Neural progenitor cell (in vitro differentiated cells): ENCODE results near the gene GPR135. TPM values are rescaled to one million over a fixed set of nuclear protein-coding genes. Genes with fewer than 3 reads are reported as not detected.

Experiments used
- DNase-seq: peaks from one replicate; pipeline ENCODE4 v3.0.0-alpha.2; 2016; ENCODE audit warnings: low spot score
- H2AFZ ChIP-seq: fragments of 200-600 bp; sonication (generic); replicated peaks from 2 replicates; pipeline ENCODE4 v1.6.1; 2016; ENCODE audit warnings: antibody characterized with exemption
- H3F3A ChIP-seq: fragments of 200-600 bp; sonication (generic); 2 replicates; pipeline ENCODE4 v1.6.1; 2016; ENCODE audit warnings: antibody characterized with exemption, low read depth
- H3K27ac ChIP-seq: fragments of 200-600 bp; sonication (generic); 2 replicates; pipeline ENCODE4 v1.5.1; 2016; ENCODE audit warnings: mild to moderate bottlenecking
- H3K27me3 ChIP-seq: fragments of 200-600 bp; sonication (generic); 2 replicates; pipeline ENCODE4 v1.6.1; 2016; ENCODE audit warnings: mild to moderate bottlenecking, moderate library complexity
- H3K36me3 ChIP-seq: fragments of 200-600 bp; sonication (generic); 2 replicates; pipeline ENCODE4 v1.5.1; 2016
- H3K4me1 ChIP-seq: fragments of 200-600 bp; sonication (generic); 2 replicates; pipeline ENCODE4 v1.6.1; 2016; ENCODE audit warnings: mixed run types
- H3K4me2 ChIP-seq: fragments of 200-600 bp; sonication (generic); 2 replicates; pipeline ENCODE4 v1.6.1; 2016
- H3K4me3 ChIP-seq: fragments of 200-600 bp; sonication (generic); 2 replicates; pipeline ENCODE4 v1.5.1; 2016
- H3K79me2 ChIP-seq: fragments of 200-600 bp; sonication (generic); 2 replicates; pipeline ENCODE4 v1.6.1; 2016; ENCODE audit warnings: low read depth
- H3K9ac ChIP-seq: fragments of 200-600 bp; sonication (generic); 2 replicates; pipeline ENCODE4 v1.6.1; 2016
- H3K9me3 ChIP-seq: fragments of 200-600 bp; sonication (generic); 2 replicates; pipeline ENCODE4 v1.5.1; 2016; ENCODE audit warnings: low read depth
- H4K20me1 ChIP-seq: fragments of 200-600 bp; sonication (generic); 2 replicates; pipeline ENCODE4 v1.6.1; 2016; ENCODE audit warnings: low read depth
- H3K27ac Mint-ChIP-seq: 3 replicates; pipeline ENCODE4 v1.8.0; 2021; ENCODE audit warnings: mixed read lengths
- H3K27me3 Mint-ChIP-seq: 2 replicates; pipeline ENCODE4 v1.8.0; 2022; ENCODE audit warnings: low read depth, mild to moderate bottlenecking, inconsistent platforms, moderate library complexity, mixed read lengths; ENCODE audit not compliant: insufficient read depth
- H3K36me3 Mint-ChIP-seq: 3 replicates; pipeline ENCODE4 v1.8.0; 2021; ENCODE audit warnings: mixed read lengths
- H3K4me1 Mint-ChIP-seq: 3 replicates; pipeline ENCODE4 v1.8.0; 2021; ENCODE audit warnings: mixed read lengths
- H3K4me3 Mint-ChIP-seq: 3 replicates; pipeline ENCODE4 v1.8.0; 2021; ENCODE audit warnings: mild to moderate bottlenecking, moderate library complexity, mixed read lengths
- H3K9me3 Mint-ChIP-seq: 3 replicates; pipeline ENCODE4 v1.8.0; 2020; ENCODE audit warnings: mixed read lengths
- EZH2 ChIP-seq: fragments of 200-600 bp; sonication (generic); IDR thresholded peaks from 2 replicates; pipeline ENCODE4 v1.6.1; 2017; ENCODE audit warnings: antibody characterized with exemption, mild to moderate bottlenecking, moderate library complexity
- EZH2phosphoT487 ChIP-seq: fragments of 200-600 bp; sonication (generic); IDR thresholded peaks from 2 replicates; pipeline ENCODE4 v1.6.1; 2017; ENCODE audit warnings: antibody characterized with exemption
- total RNA-seq: library from RNA; depleted of rRNA; stranded (reverse); fragments of >200 nt; gene quantifications from 2 replicates; pipeline ENCODE4 v1.2.3, GENCODE V29; 2015; ENCODE audit warnings: low replicate concordance
- TF ChIP-seq, protein P1 (sequence below): fragments of 200-600 bp; sonication (generic); IDR thresholded peaks from 2 replicates; pipeline ENCODE4 v1.5.1; 2017; ENCODE audit warnings: antibody characterized with exemption, mild to moderate bottlenecking

The GPR135 gene
- total RNA-seq, 1 donor from 2014 or later = 3.1 TPM

DNA sequence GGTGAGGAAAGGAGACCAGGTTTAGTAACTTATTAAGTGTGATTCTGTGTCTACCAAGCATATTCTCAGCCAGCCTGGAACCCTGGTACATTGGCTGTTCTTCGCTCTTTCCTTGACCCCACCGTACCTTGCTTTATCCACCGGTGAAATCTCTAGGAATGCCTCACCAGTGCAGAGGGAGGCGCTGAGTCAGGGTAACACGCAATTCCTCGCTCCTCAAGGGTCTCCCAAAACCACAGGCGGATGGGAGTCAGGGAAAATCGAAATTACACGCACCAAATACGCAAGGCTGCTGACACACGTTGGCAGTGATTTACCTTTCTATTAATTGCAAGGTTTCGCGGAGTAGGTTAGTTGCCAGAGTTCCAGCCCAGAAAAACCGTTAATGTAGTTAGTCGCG, 18.2 kb upstream of the GPR135 start:
- Histone ChIP-seq H3K36me3 (peaks cover 11% of the 10 kb centered on the region), H3K9ac (no peak overlapping the region), H3K4me3 (peak overlapping the region; percentile 74), H3K4me1 (peaks cover 10% of the 10 kb centered on the region), H2AFZ (peak overlapping the region; percentile 90), H3K4me2 (peak overlapping the region; percentile 89), H3K9me3 (no peaks in the 10 kb centered on the region), H4K20me1 (peaks cover 34% of the 10 kb centered on the region), H3K27ac (no peak overlapping the region), H3K27me3 (no peaks in the 10 kb centered on the region), H3K79me2 (peaks cover 63% of the 10 kb centered on the region), H3F3A (peaks cover 7% of the 10 kb centered on the region)
- Mint-ChIP-seq H3K36me3 (peaks cover 5% of the 10 kb centered on the region), H3K27me3 (no peaks in the 10 kb centered on the region), H3K4me1 (peaks cover 25% of the 10 kb centered on the region), H3K27ac (peak overlapping the region; percentile 92), H3K9me3 (no peaks in the 10 kb centered on the region), H3K4me3 (peak overlapping the region; percentile 98)
- TF ChIP-seq, protein P1, sequence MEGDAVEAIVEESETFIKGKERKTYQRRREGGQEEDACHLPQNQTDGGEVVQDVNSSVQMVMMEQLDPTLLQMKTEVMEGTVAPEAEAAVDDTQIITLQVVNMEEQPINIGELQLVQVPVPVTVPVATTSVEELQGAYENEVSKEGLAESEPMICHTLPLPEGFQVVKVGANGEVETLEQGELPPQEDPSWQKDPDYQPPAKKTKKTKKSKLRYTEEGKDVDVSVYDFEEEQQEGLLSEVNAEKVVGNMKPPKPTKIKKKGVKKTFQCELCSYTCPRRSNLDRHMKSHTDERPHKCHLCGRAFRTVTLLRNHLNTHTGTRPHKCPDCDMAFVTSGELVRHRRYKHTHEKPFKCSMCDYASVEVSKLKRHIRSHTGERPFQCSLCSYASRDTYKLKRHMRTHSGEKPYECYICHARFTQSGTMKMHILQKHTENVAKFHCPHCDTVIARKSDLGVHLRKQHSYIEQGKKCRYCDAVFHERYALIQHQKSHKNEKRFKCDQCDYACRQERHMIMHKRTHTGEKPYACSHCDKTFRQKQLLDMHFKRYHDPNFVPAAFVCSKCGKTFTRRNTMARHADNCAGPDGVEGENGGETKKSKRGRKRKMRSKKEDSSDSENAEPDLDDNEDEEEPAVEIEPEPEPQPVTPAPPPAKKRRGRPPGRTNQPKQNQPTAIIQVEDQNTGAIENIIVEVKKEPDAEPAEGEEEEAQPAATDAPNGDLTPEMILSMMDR = no peak
- no peak for TF ChIP-seq EZH2phosphoT487
- DNase-seq = no peak

DNA sequence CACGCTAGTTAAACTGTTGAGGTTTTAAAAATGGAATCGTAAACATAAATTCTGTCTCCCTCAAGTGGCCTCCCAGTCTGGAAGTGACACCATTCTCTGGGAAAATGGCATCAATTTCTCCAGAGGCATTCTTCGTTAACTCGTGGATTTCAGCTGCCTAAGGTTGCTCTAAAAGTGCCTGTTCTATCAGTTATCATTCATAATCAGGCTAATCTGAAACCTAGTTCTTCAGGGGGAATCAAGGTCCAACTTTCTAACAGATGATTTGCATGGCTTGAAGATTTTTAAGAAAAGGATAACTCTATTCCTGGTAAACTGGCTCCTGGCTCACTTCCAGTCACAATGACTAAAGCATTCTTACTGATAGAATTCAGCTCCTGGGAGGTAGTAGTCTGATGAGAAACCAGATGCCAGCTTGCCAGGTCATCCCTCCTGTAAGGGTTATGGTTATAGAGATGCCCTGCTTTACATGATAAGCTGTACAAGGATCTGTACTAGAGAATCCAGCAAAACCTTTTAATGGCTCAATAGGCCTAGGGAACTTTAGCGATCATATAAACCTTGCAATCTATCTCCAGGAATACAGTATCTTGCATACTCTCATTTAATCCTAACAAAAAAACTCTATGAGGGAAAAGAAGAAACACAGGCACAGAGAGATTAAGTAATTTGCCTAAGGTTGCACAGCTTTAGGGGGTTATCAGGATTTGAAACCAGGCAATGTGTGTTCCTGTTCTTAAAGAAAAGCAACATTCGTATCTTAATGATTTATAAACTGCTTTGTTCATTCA, 17.6 kb upstream of the GPR135 start:
- no peaks in the 10 kb centered on the region for H3K9me3 Mint-ChIP-seq
- H3K4me3 Mint-ChIP-seq = peak overlapping the region; percentile 98
- H3K79me2 ChIP-seq = peaks cover 57% of the 10 kb centered on the region
- H3K27me3 Mint-ChIP-seq = no peaks in the 10 kb centered on the region
- H3F3A ChIP-seq = peaks cover 7% of the 10 kb centered on the region
- no peak overlapping the region for H3K27ac Mint-ChIP-seq
- H3K36me3 Mint-ChIP-seq = peaks cover 2% of the 10 kb centered on the region
- peaks cover 10% of the 10 kb centered on the region for H3K4me1 ChIP-seq
- no peak overlapping the region for H2AFZ ChIP-seq
- H3K36me3 ChIP-seq = peaks cover 5% of the 10 kb centered on the region
- no peak overlapping the region for H3K9ac ChIP-seq
- TF ChIP-seq EZH2phosphoT487 (no peak), EZH2 (no peak)
- TF ChIP-seq, protein P1 = no peak
- no peaks in the 10 kb centered on the region for H3K9me3 ChIP-seq
- H3K4me1 Mint-ChIP-seq = peaks cover 25% of the 10 kb centered on the region
- peak overlapping the region; percentile 89 for H3K4me2 ChIP-seq
- DNase-seq = no peak
- no peak overlapping the region for H3K27ac ChIP-seq
- peaks cover 32% of the 10 kb centered on the region for H4K20me1 ChIP-seq
- H3K4me3 ChIP-seq = peak overlapping the region; percentile 74
- H3K27me3 ChIP-seq = no peaks in the 10 kb centered on the region

DNA sequence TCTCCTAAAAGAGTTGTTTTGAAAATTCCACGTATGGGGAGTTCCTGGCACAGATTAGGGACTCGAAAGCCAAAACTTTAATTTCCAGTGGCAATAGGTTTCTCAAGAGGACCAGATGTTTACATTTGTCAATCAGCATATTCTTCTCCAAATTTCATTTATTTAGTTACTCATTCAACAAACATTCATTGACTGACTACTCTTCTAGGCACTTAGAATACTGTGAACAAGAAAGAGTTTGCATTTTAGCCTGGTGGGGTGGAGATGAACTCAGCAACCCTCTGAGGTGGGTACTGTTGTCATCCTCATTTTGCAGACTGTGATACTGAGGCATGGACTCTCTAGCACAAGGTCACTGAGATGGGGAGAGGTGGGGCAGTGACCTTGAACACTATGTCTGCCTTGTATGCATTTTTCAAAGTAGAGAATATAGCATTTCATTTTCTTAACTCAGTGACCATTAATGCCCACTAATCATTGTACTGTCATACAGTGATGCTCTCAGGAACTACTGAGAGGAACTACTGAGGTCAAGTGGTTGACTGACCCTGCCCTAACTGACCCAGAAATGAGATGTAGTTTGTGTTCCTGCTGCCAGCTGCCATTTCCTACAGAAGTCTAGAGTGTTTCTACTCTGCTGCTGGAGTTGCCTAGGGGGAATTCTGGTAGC, 16.8 kb upstream of the GPR135 start:
- H3K4me3 Mint-ChIP-seq = peak overlapping the region; percentile 98
- TF ChIP-seq EZH2 (no peak), EZH2phosphoT487 (no peak)
- TF ChIP-seq, protein P1 = no peak
- no peak overlapping the region for H3K27ac Mint-ChIP-seq
- Histone ChIP-seq H3F3A (peaks cover 7% of the 10 kb centered on the region), H3K79me2 (peaks cover 49% of the 10 kb centered on the region), H4K20me1 (peaks cover 25% of the 10 kb centered on the region), H3K27ac (no peak overlapping the region), H3K4me2 (peak overlapping the region; percentile 89), H3K9ac (no peak overlapping the region), H2AFZ (no peak overlapping the region), H3K27me3 (no peaks in the 10 kb centered on the region), H3K4me1 (peaks cover 10% of the 10 kb centered on the region), H3K9me3 (no peaks in the 10 kb centered on the region), H3K36me3 (no peaks in the 10 kb centered on the region), H3K4me3 (peak overlapping the region; percentile 74)
- DNase-seq = no peak
- H3K27me3 Mint-ChIP-seq = no peaks in the 10 kb centered on the region
- H3K9me3 Mint-ChIP-seq = no peaks in the 10 kb centered on the region
- peaks cover 25% of the 10 kb centered on the region for H3K4me1 Mint-ChIP-seq
- H3K36me3 Mint-ChIP-seq = peaks cover 2% of the 10 kb centered on the region
